CD4-positive, alpha-beta memory T cell (primary cell): ENCODE data around the gene TRMT2A. TPM values are rescaled to one million over a fixed set of nuclear protein-coding genes. Genes with fewer than 3 reads are reported as not detected.

Source experiments
- CTCF ChIA-PET: fragments of 350-600 bp; sonication (Branson Sonifier 250); formaldehyde crosslinking; loops from one replicate; lab custom pipeline; 2021; ENCODE audit warnings: inconsistent platforms; ENCODE audit not compliant: partially characterized antibody; lab: Charles Lee
- POLR2A ChIA-PET: fragments of 350-600 bp; sonication (Branson Sonifier 250); formaldehyde crosslinking; loops from one replicate; lab custom pipeline; 2021; ENCODE audit not compliant: partially characterized antibody; lab: Charles Lee
- DNase-seq, 5 donors: peaks; one replicate each; pipeline versions ENCODE4 v3.0.0 to v3.0.0-alpha.2; 2020 to 2022; ENCODE audit warnings: mixed read lengths in 1 of 5
- H3K27ac ChIP-seq: one replicate; pipeline ENCODE4 v1.7.0; 2013; ENCODE audit warnings: low read depth, low read length
- H3K27me3 ChIP-seq: 2 replicates; pipeline ENCODE4 v1.7.0; 2013; ENCODE audit warnings: mild to moderate bottlenecking, low read length, moderate library complexity; ENCODE audit not compliant: insufficient read depth
- H3K36me3 ChIP-seq: 2 replicates; pipeline ENCODE4 v1.7.0; 2013; ENCODE audit warnings: mild to moderate bottlenecking, low read length, moderate library complexity; ENCODE audit not compliant: insufficient read depth
- H3K4me1 ChIP-seq: 2 replicates; pipeline ENCODE4 v1.7.0; 2013; ENCODE audit warnings: mild to moderate bottlenecking, low read length, moderate library complexity; ENCODE audit not compliant: insufficient read depth
- H3K4me3 ChIP-seq, 2 donors: one replicate each; pipeline ENCODE4 v1.7.0; 2013; ENCODE audit warnings: low read length in 2 of 2, mild to moderate bottlenecking in 1 of 2
- H3K9me3 ChIP-seq, 2 donors: one replicate each; pipeline ENCODE4 v1.7.0; 2013; ENCODE audit warnings: low read length in 2 of 2, control low read depth in 1 of 2; ENCODE audit not compliant: control insufficient read depth in 1 of 2
- H3K27ac Mint-ChIP-seq, 7 donors: one replicate each; pipeline ENCODE4 v1.8.0; 2020 to 2021; ENCODE audit warnings: mixed read lengths in 7 of 7, mild to moderate bottlenecking in 6 of 7, inconsistent platforms in 3 of 7, moderate library complexity in 3 of 7
- H3K27me3 Mint-ChIP-seq, 2 donors: one replicate each; pipeline ENCODE4 v1.8.0; 2020 to 2021; ENCODE audit warnings: mixed read lengths in 2 of 2
- H3K36me3 Mint-ChIP-seq, 2 donors: one replicate each; pipeline ENCODE4 v1.8.0; 2020 to 2021; ENCODE audit warnings: mixed read lengths in 2 of 2, inconsistent platforms in 1 of 2, mild to moderate bottlenecking in 1 of 2
- H3K4me1 Mint-ChIP-seq, 4 donors: one replicate each; pipeline ENCODE4 v1.8.0; 2020 to 2021; ENCODE audit warnings: mixed read lengths in 4 of 4, mild to moderate bottlenecking in 1 of 4
- H3K4me3 Mint-ChIP-seq, 8 donors: one replicate each; pipeline ENCODE4 v1.8.0; 2020 to 2021; ENCODE audit warnings: mixed read lengths in 8 of 8, mild to moderate bottlenecking in 7 of 8, moderate library complexity in 6 of 8, inconsistent platforms in 3 of 8
- H3K9me3 Mint-ChIP-seq, 8 donors: one replicate each; pipeline ENCODE4 v1.8.0; 2020 to 2021; ENCODE audit warnings: mixed read lengths in 8 of 8, mild to moderate bottlenecking in 5 of 8, inconsistent platforms in 3 of 8, moderate library complexity in 1 of 8
- intact Hi-C: fragments of 100-400 bp; cut with micrococcal nuclease; formaldehyde crosslinking; loops from one replicate; pipeline ENCODE4 v1.15.1; 2023
- polyA plus RNA-seq, 2 donors: library from polyadenylated mRNA; unstranded; fragments of 300-500 nt; fragmentation: Illumina TruSeq; gene quantifications; one replicate each; pipeline ENCODE4 v1.2.3, GENCODE V29; 2021
- total RNA-seq, 2 experiments: library from RNA; stranded (reverse); gene quantifications; one replicate each; pipeline ENCODE4 v1.2.3, GENCODE V29; 2021

The TRMT2A gene, protein sequence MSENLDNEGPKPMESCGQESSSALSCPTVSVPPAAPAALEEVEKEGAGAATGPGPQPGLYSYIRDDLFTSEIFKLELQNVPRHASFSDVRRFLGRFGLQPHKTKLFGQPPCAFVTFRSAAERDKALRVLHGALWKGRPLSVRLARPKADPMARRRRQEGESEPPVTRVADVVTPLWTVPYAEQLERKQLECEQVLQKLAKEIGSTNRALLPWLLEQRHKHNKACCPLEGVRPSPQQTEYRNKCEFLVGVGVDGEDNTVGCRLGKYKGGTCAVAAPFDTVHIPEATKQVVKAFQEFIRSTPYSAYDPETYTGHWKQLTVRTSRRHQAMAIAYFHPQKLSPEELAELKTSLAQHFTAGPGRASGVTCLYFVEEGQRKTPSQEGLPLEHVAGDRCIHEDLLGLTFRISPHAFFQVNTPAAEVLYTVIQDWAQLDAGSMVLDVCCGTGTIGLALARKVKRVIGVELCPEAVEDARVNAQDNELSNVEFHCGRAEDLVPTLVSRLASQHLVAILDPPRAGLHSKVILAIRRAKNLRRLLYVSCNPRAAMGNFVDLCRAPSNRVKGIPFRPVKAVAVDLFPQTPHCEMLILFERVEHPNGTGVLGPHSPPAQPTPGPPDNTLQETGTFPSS
- total RNA-seq (100 to 1,000 TPM; 110 to 126 TPM), polyA plus RNA-seq (10 to 100 TPM; 28.0 to 37.5 TPM)

DNA sequence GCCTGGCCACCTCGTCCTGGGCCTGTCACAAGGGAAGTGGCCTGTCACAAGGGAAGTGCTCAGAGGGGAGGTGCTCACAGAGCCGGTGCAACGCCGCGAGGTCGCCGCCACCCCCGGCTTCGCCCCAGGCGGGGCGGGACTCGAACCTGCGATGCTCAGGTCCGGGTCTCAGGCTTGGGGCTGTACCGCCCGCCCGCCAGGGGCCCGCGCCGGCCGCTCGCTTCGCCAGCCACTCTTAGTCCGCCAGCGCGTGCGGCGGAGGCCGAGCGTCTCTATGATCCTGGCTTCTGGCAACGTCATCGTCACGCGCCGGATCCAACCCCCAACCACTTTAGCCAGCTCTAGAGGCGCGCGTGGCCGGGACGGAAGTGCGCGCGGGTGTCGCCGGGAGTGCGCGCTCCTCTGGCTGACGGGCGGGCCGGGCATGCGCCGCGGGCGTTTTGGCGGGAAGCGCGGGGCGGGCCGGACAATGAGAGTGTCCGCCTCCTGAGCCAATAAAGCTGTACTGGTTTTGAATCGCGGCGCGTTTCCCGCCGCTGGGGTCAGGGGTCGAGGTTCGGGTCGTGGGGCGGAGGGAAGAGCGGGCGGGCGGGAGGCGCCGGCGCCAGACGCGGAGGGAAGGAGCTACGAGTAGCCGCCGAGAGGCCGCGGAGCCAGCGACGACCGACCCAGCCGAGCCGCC lies at the start of gene TRMT2A:
TSS of gene TRMT2A (minus strand) at position 276 of the 682 bp plus-strand sequence. CDS start 320 bp downstream, outside the sequence.
- Mint-ChIP-seq H3K27ac (peak within 1 kb of the TSS; percentile 93 to 96 (median 95)), H3K9me3 (no peaks in the 10 kb centered on the region), H3K36me3 (peaks cover 7 to 47% of the 10 kb centered on the region in 2 donors), H3K4me3 (peak within 1 kb of the TSS; percentile 85 to 93 (median 92)), H3K4me1 (peaks cover 14 to 53% (median 31%) of the 10 kb centered on the region in 4 donors), H3K27me3 (no peaks in the 10 kb centered on the region)
- ChIA-PET CTCF (interaction anchor here (1.2 kb wide), 1 partner anchor 12 kb away, joined by 3 read pairs; no protein-coding TSS in a partner anchor), POLR2A (interaction anchor here (0.6 to 2.9 kb wide), 15 partner anchors 9 to 670 kb away, joined by 3 to 30 read pairs (median 6); partner anchors contain the start of genes C22orf39, COMT, DGCR6L and TANGO2)
- DNase-seq = peak; percentile 96 to 98 (median 97)
- H3K36me3 ChIP-seq = peaks cover 60% of the 10 kb centered on the region
- H3K9me3 ChIP-seq = no peaks in the 10 kb centered on the region
- no peaks in the 10 kb centered on the region for H3K27me3 ChIP-seq
- H3K4me3 ChIP-seq = peak within 1 kb of the TSS; percentile 81 to 82
- intact Hi-C loops = loop anchor here (1.0 to 2.0 kb wide), 7 partner anchors 14 to 938 kb away; partner anchors contain the start of genes ARVCF, DGCR6L, DGCR8 and SLC25A1
- peak within 1 kb of the TSS; percentile 85 for H3K27ac ChIP-seq
- peaks cover 49% of the 10 kb centered on the region for H3K4me1 ChIP-seq

- Mint-ChIP-seq H3K27ac (peak overlapping the region in 1 of 7 donors; percentile 13), H3K9me3 (peaks cover 0 to 4% (median 0%) of the 10 kb centered on the region in 8 donors)
- no peak for DNase-seq
These were observed 49.7 kb upstream of the TRMT2A start for GRCh38 chr22:20166703-20167102.

DNA sequence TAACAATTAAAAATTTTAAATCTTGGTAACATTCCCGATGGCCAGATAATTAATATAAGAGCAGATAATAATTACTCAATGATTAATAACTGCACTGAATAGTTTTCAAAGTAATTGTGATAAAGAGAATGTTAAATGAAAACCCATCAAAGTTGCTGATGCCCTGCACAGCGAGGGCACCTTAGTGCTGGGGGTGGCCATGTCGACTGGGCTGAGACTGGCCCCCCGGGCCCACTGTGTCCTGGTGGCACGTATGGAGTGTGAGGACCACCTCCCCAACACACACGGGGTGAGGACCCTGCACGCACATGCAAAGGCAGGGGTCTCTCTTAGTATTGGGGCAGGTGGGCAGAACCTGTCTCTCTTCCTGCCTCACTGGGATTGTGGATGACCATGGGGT lies 48.9 kb upstream of the TRMT2A start:
- Mint-ChIP-seq H3K9me3 (peaks cover 0 to 4% (median 0%) of the 10 kb centered on the region in 8 donors), H3K4me3 (no peak overlapping the region), H3K27ac (no peak overlapping the region), H3K36me3 (no peaks in the 10 kb centered on the region), H3K4me1 (peaks cover 0 to 1% (median 0%) of the 10 kb centered on the region in 4 donors), H3K27me3 (no peaks in the 10 kb centered on the region)
- no peaks in the 10 kb centered on the region for H3K9me3 ChIP-seq
- H3K27ac ChIP-seq = no peak overlapping the region
- H3K4me1 ChIP-seq = no peaks in the 10 kb centered on the region
- DNase-seq = no peak
- no peak overlapping the region for H3K4me3 ChIP-seq
- no peaks in the 10 kb centered on the region for H3K27me3 ChIP-seq
- CTCF ChIA-PET = no interaction called here
- no peaks in the 10 kb centered on the region for H3K36me3 ChIP-seq
- POLR2A ChIA-PET = no interaction called here
- intact Hi-C loops = no loop called here

More at GRCh38 chr22:20166703-20167102, 49.7 kb upstream of the TRMT2A start:
- POLR2A ChIA-PET = no interaction called here
- Mint-ChIP-seq H3K4me1 (peaks cover 0 to 1% (median 0%) of the 10 kb centered on the region in 4 donors), H3K4me3 (peak overlapping the region in 1 of 8 donors; percentile 26), H3K36me3 (no peaks in the 10 kb centered on the region), H3K27me3 (no peaks in the 10 kb centered on the region)
- no peaks in the 10 kb centered on the region for H3K27me3 ChIP-seq
- H3K4me1 ChIP-seq = no peaks in the 10 kb centered on the region
- no peaks in the 10 kb centered on the region for H3K9me3 ChIP-seq
- H3K36me3 ChIP-seq = no peaks in the 10 kb centered on the region
- intact Hi-C loops = no loop called here
- no peak overlapping the region for H3K4me3 ChIP-seq
- H3K27ac ChIP-seq = no peak overlapping the region
- CTCF ChIA-PET = no interaction called here

DNA sequence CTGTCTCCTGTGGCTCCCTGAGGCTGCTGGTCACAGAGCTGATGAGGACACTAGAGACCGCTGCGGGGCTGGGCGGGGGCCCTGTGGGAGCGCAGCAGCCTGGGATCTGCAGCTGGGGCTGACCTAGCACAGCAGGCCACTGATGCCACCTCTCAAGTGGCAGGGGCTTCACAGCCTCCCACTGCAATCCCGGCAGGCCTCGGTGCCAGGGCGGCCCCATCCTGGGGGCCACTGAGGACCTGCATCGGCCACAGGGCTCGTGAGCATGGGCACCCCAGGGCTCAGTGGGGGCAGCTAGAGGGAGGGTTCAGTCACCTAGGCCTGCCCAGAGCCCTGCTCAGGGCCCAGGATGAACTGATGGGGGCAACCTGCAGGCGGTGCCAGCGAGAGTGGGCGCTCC lies 48.4 kb upstream of the TRMT2A start:
- no peak for DNase-seq
- CTCF ChIA-PET = no interaction called here

DNA sequence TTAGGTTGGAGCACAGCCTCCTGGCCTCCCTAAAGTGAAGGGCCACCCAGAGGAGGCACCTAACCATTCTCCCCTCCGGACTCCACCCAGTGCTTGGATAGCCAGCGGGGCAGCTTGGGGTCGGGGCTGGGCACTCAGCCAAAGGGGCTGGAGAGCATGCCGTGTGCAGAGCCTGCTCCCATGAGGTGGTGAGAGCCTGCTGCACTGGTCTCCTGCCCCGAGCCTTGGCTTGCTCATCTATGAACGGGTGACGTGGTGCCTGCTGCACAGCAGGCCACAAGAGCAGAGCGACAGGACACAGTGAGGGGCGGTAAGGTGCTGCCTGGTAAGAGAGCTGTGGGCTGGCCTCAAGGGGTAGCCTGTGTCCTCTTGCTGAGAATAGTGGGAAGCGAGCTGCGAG lies 47.8 kb upstream of the TRMT2A start:
- no peaks in the 10 kb centered on the region for H3K27me3 Mint-ChIP-seq
- Histone ChIP-seq H3K4me1 (no peaks in the 10 kb centered on the region), H3K36me3 (no peaks in the 10 kb centered on the region), H3K9me3 (no peaks in the 10 kb centered on the region), H3K4me3 (no peak overlapping the region), H3K27me3 (no peaks in the 10 kb centered on the region), H3K27ac (no peak overlapping the region)
- peaks cover 0 to 4% (median 0%) of the 10 kb centered on the region in 8 donors for H3K9me3 Mint-ChIP-seq
- ChIA-PET POLR2A (no interaction called here), CTCF (no interaction called here)
- H3K27ac Mint-ChIP-seq = no peak overlapping the region
- no peak for DNase-seq
- no peak overlapping the region for H3K4me3 Mint-ChIP-seq
- H3K36me3 Mint-ChIP-seq = no peaks in the 10 kb centered on the region
- peaks cover 0 to 1% (median 0%) of the 10 kb centered on the region in 4 donors for H3K4me1 Mint-ChIP-seq
- intact Hi-C loops = no loop called here

More for the DNA sequence above, 48.4 kb upstream of the TRMT2A start:
- Mint-ChIP-seq H3K27me3 (no peaks in the 10 kb centered on the region), H3K4me3 (no peak overlapping the region), H3K36me3 (no peaks in the 10 kb centered on the region), H3K27ac (no peak overlapping the region), H3K4me1 (peaks cover 0 to 1% (median 0%) of the 10 kb centered on the region in 4 donors), H3K9me3 (peaks cover 0 to 4% (median 0%) of the 10 kb centered on the region in 8 donors)
- no peaks in the 10 kb centered on the region for H3K4me1 ChIP-seq
- H3K9me3 ChIP-seq = no peaks in the 10 kb centered on the region
- POLR2A ChIA-PET = no interaction called here
- H3K27ac ChIP-seq = no peak overlapping the region
- H3K4me3 ChIP-seq = no peak overlapping the region
- H3K27me3 ChIP-seq = no peaks in the 10 kb centered on the region
- no peaks in the 10 kb centered on the region for H3K36me3 ChIP-seq
- intact Hi-C loops = no loop called here

- Mint-ChIP-seq H3K4me3 (no peak overlapping the region), H3K4me1 (peaks cover 0 to 5% (median 3%) of the 10 kb centered on the region in 4 donors), H3K27me3 (peaks cover 0 to 3% of the 10 kb centered on the region in 2 donors), H3K27ac (no peak overlapping the region), H3K36me3 (no peaks in the 10 kb centered on the region), H3K9me3 (peaks cover 0 to 4% (median 0%) of the 10 kb centered on the region in 8 donors)
- no peaks in the 10 kb centered on the region for H3K4me1 ChIP-seq
- intact Hi-C loops = no loop called here
- no peaks in the 10 kb centered on the region for H3K27me3 ChIP-seq
- ChIA-PET CTCF (interaction anchor here (0.8 to 1.5 kb wide), 3 partner anchors 51 to 83 kb away, joined by 3 to 7 read pairs (median 4); no protein-coding TSS in a partner anchor), POLR2A (no interaction called here)
- H3K4me3 ChIP-seq = no peak overlapping the region
- H3K9me3 ChIP-seq = no peaks in the 10 kb centered on the region
- H3K36me3 ChIP-seq = no peaks in the 10 kb centered on the region
- no peak overlapping the region for H3K27ac ChIP-seq
- DNase-seq = no peak
These were observed 43.0 kb upstream of the TRMT2A start for GRCh38 chr22:20160041-20160440.
